Measurements from ENCODE around the gene SNX33.

SNX33 gene

GRCh38 chr15:75669191-75669878 is 21.6 kb downstream of the SNX33 start:
- Histone ChIP-seq H3K9me3 (ENCODE audit: low read length) (no peaks in the 10 kb centered on the region), H3K27me3 (ENCODE audit: control insufficient read depth in 1 of 2, insufficient read depth in 2 of 2, low read length in 2 of 2) (no peaks in the 10 kb centered on the region), H3K4me1 (ENCODE audit: insufficient read depth, low read length) (peaks cover 29% of the 10 kb centered on the region), H3K27ac (ENCODE audit: low read depth, low read length) (no peak overlapping the region), H3K4me3 (ENCODE audit: low read depth in 1 of 2, low read length in 2 of 2) (no peak overlapping the region), H3K9ac (ENCODE audit: low read length) (no peak overlapping the region), H3K36me3 (ENCODE audit: insufficient read depth, low read length) (no peaks in the 10 kb centered on the region)

GRCh38 chr15:75669879-75670212 is 22.1 kb downstream of the SNX33 start:
- Histone ChIP-seq H3K27me3 (ENCODE audit: control insufficient read depth in 1 of 2, insufficient read depth in 2 of 2, low read length in 2 of 2) (no peaks in the 10 kb centered on the region), H3K36me3 (ENCODE audit: insufficient read depth, low read length) (no peaks in the 10 kb centered on the region), H3K4me3 (ENCODE audit: low read depth in 1 of 2, low read length in 2 of 2) (no peak overlapping the region), H3K9ac (ENCODE audit: low read length) (no peak overlapping the region), H3K27ac (ENCODE audit: low read depth, low read length) (no peak overlapping the region), H3K4me1 (ENCODE audit: insufficient read depth, low read length) (peaks cover 34% of the 10 kb centered on the region), H3K9me3 (ENCODE audit: low read length) (no peaks in the 10 kb centered on the region)

GRCh38 chr15:75671730-75672602 is 24.3 kb downstream of the SNX33 start:
- Histone ChIP-seq H3K9me3 (ENCODE audit: low read length) (no peaks in the 10 kb centered on the region), H3K9ac (ENCODE audit: low read length) (no peak overlapping the region), H3K4me1 (ENCODE audit: insufficient read depth, low read length) (peaks cover 35% of the 10 kb centered on the region), H3K27ac (ENCODE audit: low read depth, low read length) (peak overlapping the region; percentile 89), H3K4me3 (ENCODE audit: low read depth in 1 of 2, low read length in 2 of 2) (peak overlapping the region in 1 of 2 donors; percentile 37), H3K27me3 (ENCODE audit: control insufficient read depth in 1 of 2, insufficient read depth in 2 of 2, low read length in 2 of 2) (no peaks in the 10 kb centered on the region), H3K36me3 (ENCODE audit: insufficient read depth, low read length) (peaks cover 14% of the 10 kb centered on the region)

- H3K9me3 ChIP-seq (ENCODE audit: low read length), result no peaks in the 10 kb centered on the region
- H3K4me3 ChIP-seq (ENCODE audit: low read depth in 1 of 2, low read length in 2 of 2), result peak overlapping the region; percentile 22 to 37
- H3K4me1 ChIP-seq (ENCODE audit: insufficient read depth, low read length), result peaks cover 35% of the 10 kb centered on the region
- H3K36me3 ChIP-seq (ENCODE audit: insufficient read depth, low read length), result peaks cover 20% of the 10 kb centered on the region
- H3K27ac ChIP-seq (ENCODE audit: low read depth, low read length), result peak overlapping the region; percentile 89
- peak overlapping the region; percentile 10 for H3K9ac ChIP-seq (ENCODE audit: low read length)
- H3K27me3 ChIP-seq (ENCODE audit: control insufficient read depth in 1 of 2, insufficient read depth in 2 of 2, low read length in 2 of 2), result no peaks in the 10 kb centered on the region
Observed at GRCh38 chr15:75672646-75673425, 25.1 kb downstream of the SNX33 start.

GRCh38 chr15:75673426-75674235 is 25.9 kb downstream of the SNX33 start:
- Histone ChIP-seq H3K4me1 (ENCODE audit: insufficient read depth, low read length) (peaks cover 35% of the 10 kb centered on the region), H3K27ac (ENCODE audit: low read depth, low read length) (peak overlapping the region; percentile 89), H3K27me3 (ENCODE audit: control insufficient read depth in 1 of 2, insufficient read depth in 2 of 2, low read length in 2 of 2) (no peaks in the 10 kb centered on the region)

GRCh38 chr15:75674366-75674765 is 26.7 kb downstream of the SNX33 start:
- Histone ChIP-seq H3K27ac (ENCODE audit: low read depth, low read length) (peak overlapping the region; percentile 89), H3K9ac (ENCODE audit: low read length) (no peak overlapping the region), H3K4me1 (ENCODE audit: insufficient read depth, low read length) (peaks cover 35% of the 10 kb centered on the region), H3K27me3 (ENCODE audit: control insufficient read depth in 1 of 2, insufficient read depth in 2 of 2, low read length in 2 of 2) (no peaks in the 10 kb centered on the region), H3K9me3 (ENCODE audit: low read length) (no peaks in the 10 kb centered on the region), H3K4me3 (ENCODE audit: low read depth in 1 of 2, low read length in 2 of 2) (no peak overlapping the region), H3K36me3 (ENCODE audit: insufficient read depth, low read length) (peaks cover 30% of the 10 kb centered on the region)

More at GRCh38 chr15:75673426-75674235, 25.9 kb downstream of the SNX33 start:
- H3K9me3 ChIP-seq (ENCODE audit: low read length), result no peaks in the 10 kb centered on the region
- H3K9ac ChIP-seq (ENCODE audit: low read length), result peak overlapping the region; percentile 10
- peaks cover 22% of the 10 kb centered on the region for H3K36me3 ChIP-seq (ENCODE audit: insufficient read depth, low read length)
- peak overlapping the region; percentile 22 to 37 for H3K4me3 ChIP-seq (ENCODE audit: low read depth in 1 of 2, low read length in 2 of 2)

GRCh38 chr15:75675579-75676404 is 28.1 kb downstream of the SNX33 start:
- peaks cover 44% of the 10 kb centered on the region for H3K36me3 ChIP-seq (ENCODE audit: insufficient read depth, low read length)
- no peak overlapping the region for H3K27ac ChIP-seq (ENCODE audit: low read depth, low read length)
- H3K9ac ChIP-seq (ENCODE audit: low read length), result no peak overlapping the region
- H3K4me1 ChIP-seq (ENCODE audit: insufficient read depth, low read length), result peaks cover 35% of the 10 kb centered on the region
- H3K27me3 ChIP-seq (ENCODE audit: control insufficient read depth in 1 of 2, insufficient read depth in 2 of 2, low read length in 2 of 2), result no peaks in the 10 kb centered on the region
- H3K9me3 ChIP-seq (ENCODE audit: low read length), result no peaks in the 10 kb centered on the region
- H3K4me3 ChIP-seq (ENCODE audit: low read depth in 1 of 2, low read length in 2 of 2), result no peak overlapping the region

- Histone ChIP-seq H3K27ac (ENCODE audit: low read depth, low read length) (no peak overlapping the region), H3K9me3 (ENCODE audit: low read length) (no peaks in the 10 kb centered on the region), H3K4me1 (ENCODE audit: insufficient read depth, low read length) (peaks cover 35% of the 10 kb centered on the region), H3K9ac (ENCODE audit: low read length) (no peak overlapping the region), H3K36me3 (ENCODE audit: insufficient read depth, low read length) (peaks cover 55% of the 10 kb centered on the region), H3K4me3 (ENCODE audit: low read depth in 1 of 2, low read length in 2 of 2) (no peak overlapping the region), H3K27me3 (ENCODE audit: control insufficient read depth in 1 of 2, insufficient read depth in 2 of 2, low read length in 2 of 2) (no peaks in the 10 kb centered on the region)
Observed at GRCh38 chr15:75676688-75677464, 29.2 kb downstream of the SNX33 start.

GRCh38 chr15:75677465-75678323 is 30.0 kb downstream of the SNX33 start:
- Histone ChIP-seq H3K27ac (ENCODE audit: low read depth, low read length) (no peak overlapping the region), H3K36me3 (ENCODE audit: insufficient read depth, low read length) (peaks cover 63% of the 10 kb centered on the region), H3K27me3 (ENCODE audit: control insufficient read depth in 1 of 2, insufficient read depth in 2 of 2, low read length in 2 of 2) (no peaks in the 10 kb centered on the region)

More at GRCh38 chr15:75677465-75678323, 30.0 kb downstream of the SNX33 start:
- H3K4me1 ChIP-seq (ENCODE audit: insufficient read depth, low read length), result peaks cover 28% of the 10 kb centered on the region
- H3K4me3 ChIP-seq (ENCODE audit: low read depth in 1 of 2, low read length in 2 of 2), result no peak overlapping the region
- no peaks in the 10 kb centered on the region for H3K9me3 ChIP-seq (ENCODE audit: low read length)
- no peak overlapping the region for H3K9ac ChIP-seq (ENCODE audit: low read length)

Data from muscle layer of colon (tissue), 2 donors.